ENCODE results near the gene CACNA1B.

CACNA1B gene

DNA sequence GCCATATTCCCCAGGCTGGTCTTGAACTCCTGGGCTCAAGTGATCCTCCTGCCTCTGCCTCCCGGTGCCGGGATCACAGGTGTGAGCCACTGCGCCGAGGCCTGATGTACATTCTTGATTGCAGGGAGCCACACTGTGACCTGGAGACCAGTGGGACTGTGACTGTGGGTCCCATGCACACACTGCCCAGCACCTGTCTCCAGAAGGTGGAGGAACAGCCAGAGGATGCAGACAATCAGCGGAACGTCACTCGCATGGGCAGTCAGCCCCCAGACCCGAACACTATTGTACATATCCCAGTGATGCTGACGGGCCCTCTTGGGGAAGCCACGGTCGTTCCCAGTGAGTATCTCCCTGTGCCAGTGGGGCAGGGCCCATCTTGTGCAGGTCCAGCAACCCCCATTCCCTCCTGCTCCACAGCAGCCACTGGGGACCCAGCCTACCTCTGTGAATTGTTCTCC is 147.3 kb downstream of the CACNA1B start:
- no peak overlapping the region for H3K4me3 ChIP-seq (ENCODE audit: low read depth, low read length)
- TF ChIP-seq, protein P1, sequence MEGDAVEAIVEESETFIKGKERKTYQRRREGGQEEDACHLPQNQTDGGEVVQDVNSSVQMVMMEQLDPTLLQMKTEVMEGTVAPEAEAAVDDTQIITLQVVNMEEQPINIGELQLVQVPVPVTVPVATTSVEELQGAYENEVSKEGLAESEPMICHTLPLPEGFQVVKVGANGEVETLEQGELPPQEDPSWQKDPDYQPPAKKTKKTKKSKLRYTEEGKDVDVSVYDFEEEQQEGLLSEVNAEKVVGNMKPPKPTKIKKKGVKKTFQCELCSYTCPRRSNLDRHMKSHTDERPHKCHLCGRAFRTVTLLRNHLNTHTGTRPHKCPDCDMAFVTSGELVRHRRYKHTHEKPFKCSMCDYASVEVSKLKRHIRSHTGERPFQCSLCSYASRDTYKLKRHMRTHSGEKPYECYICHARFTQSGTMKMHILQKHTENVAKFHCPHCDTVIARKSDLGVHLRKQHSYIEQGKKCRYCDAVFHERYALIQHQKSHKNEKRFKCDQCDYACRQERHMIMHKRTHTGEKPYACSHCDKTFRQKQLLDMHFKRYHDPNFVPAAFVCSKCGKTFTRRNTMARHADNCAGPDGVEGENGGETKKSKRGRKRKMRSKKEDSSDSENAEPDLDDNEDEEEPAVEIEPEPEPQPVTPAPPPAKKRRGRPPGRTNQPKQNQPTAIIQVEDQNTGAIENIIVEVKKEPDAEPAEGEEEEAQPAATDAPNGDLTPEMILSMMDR (IDR thresholded peaks at IDR 0.05; ENCODE audit: low read depth, low read length, missing control alignments): no peak
- DNase-seq (ENCODE audit: low read depth): no peak

DNA sequence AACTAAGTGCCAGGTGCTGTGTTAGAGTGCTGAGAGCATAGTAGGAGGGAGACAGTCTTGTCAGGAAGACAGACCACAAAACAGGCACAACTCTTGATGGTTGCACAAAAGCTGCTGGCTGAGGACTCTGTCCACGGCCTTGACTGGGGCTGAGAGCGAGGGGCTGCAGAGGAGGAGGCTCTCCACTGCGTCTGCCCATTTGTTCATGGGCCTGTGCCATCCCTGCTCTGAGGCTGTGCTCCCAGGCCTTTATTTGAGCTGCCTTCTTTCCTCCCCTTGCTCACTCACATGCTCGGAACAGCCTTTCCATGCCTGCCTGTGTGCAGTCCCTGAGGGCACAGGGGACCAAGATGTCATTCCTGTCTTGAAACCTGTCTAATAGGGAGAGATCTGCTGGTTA is 147.8 kb downstream of the CACNA1B start:
- TF ChIP-seq, protein P1 (IDR thresholded peaks at IDR 0.05; ENCODE audit: low read depth, low read length, missing control alignments): no peak
- H3K4me3 ChIP-seq (ENCODE audit: low read depth, low read length): no peak overlapping the region
- no peak for DNase-seq (ENCODE audit: low read depth)

DNA sequence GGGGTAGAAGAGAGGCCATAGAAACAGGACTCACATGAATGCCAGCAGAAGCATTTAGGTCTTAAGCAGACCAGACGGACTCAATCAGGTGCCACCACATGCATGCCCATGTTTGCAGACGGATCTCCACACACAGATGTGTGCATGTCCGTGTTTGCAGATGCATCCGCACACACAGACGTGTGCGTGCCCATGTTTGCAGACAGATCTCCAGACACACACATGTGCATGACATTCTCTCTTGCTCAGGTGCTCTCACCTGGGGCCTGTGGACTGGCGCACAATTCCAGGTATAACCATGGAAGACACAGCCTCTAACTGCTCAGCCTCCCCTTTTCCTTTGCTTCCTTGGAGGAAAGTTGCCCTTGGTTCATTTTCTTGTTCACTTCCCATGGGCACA is 148.3 kb downstream of the CACNA1B start:
- TF ChIP-seq, protein P1 (IDR thresholded peaks at IDR 0.05; ENCODE audit: low read depth, low read length, missing control alignments): no peak
- DNase-seq (ENCODE audit: low read depth): no peak
- no peak overlapping the region for H3K4me3 ChIP-seq (ENCODE audit: low read depth, low read length)

DNA sequence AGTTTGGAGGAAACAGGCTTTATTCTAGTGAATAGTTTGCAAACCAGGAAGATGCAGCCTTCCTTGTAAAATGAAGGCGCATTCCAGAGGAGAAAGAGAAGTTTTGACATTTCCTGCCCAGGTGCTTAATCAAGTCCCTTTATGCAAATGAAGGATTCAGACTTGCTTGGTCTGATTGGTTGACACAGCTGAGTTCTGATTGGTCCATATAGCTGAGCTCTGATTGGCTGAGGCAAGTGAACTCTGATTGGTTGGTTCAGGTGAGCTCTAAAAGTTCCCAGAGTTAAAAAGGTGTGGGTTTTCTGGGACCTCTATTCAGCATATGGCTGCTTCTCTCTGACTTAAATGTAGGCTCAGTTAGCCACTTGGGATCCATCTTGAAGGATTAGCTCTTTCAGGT is 151.0 kb downstream of the CACNA1B start:
- DNase-seq (ENCODE audit: low read depth): no peak
- TF ChIP-seq, protein P1 (IDR thresholded peaks at IDR 0.05; ENCODE audit: low read depth, low read length, missing control alignments): no peak
- H3K4me3 ChIP-seq (ENCODE audit: low read depth, low read length): no peak overlapping the region

DNA sequence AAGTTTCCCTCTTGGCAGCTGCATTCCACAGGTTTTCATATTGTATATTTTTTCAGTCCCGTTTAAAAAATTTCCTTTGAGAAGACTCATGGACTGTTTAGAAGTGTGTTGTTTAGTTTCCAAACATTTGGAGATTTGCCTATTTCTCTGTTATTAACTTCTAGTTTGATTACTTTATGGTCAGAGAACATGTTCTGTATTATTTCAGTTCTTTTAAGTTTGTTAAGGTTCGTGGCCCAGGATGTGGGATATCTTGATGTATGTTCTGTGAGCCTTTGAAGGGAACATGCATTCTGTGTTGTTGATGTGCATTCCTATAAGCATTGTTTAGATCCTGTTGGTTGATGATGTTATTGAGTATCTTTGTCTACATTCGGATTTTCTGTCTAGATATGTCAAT is 153.6 kb downstream of the CACNA1B start:
- TF ChIP-seq, protein P1 (IDR thresholded peaks at IDR 0.05; ENCODE audit: low read depth, low read length, missing control alignments): no peak
- DNase-seq (ENCODE audit: low read depth): no peak
- no peak overlapping the region for H3K4me3 ChIP-seq (ENCODE audit: low read depth, low read length)

DNA sequence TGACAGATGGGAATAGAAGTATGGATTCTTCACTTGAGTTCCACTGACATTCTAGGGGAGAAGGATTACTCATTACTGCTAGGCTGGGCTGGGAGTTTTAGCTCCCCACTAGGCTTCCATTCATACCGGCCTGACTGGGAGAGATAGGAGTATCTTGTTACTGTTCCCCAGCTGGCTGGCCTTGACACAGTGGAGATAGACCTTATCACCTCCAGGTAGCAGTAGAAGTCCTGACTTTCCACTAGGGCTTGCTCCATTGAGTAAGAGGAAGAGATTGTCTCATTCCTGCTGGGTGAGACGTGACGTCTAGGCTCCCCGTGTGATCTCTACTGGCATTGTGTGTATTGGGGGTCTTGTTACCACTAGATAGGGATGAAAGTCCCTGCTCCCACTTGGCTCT is 156.4 kb downstream of the CACNA1B start:
- H3K4me3 ChIP-seq (ENCODE audit: low read depth, low read length): no peak overlapping the region
- TF ChIP-seq, protein P1 (IDR thresholded peaks at IDR 0.05; ENCODE audit: low read depth, low read length, missing control alignments): no peak
- DNase-seq (ENCODE audit: low read depth): no peak

DNA sequence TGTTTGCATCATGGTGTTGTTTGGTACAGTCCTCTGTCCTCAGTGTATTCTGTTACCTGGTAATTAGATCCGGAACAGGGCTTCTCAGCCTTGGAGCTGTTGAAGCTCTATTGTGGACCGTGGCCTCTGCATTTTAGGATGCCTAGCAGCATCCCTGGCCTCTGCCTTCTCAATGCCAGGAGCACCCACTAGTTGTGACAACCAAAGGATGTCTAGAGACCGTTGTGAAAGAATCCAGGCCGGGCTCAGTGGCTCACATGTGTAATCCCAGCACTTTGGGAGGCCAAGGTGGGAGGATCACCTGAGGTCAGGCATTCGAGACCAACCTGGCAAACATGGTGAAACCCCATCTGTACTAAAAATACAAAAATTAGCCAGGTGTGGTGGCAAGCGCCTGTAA is 159.6 kb downstream of the CACNA1B start:
- DNase-seq (ENCODE audit: low read depth): no peak
- TF ChIP-seq, protein P1 (IDR thresholded peaks at IDR 0.05; ENCODE audit: low read depth, low read length, missing control alignments): no peak
- H3K4me3 ChIP-seq (ENCODE audit: low read depth, low read length): no peak overlapping the region

All from GM12864 (cell line).